IMR-90 (cell line): ENCODE results near the gene COL20A1. TPM values are rescaled to one million over a fixed set of nuclear protein-coding genes. Genes with fewer than 3 reads are reported as not detected.

Experiments used
- ATAC-seq: fragments of 200-7000 bp; cut with Tn5 transposase; 2 replicates; pipeline ENCODE4 v1.9.1; 2020; ENCODE audit warnings: low read depth, mild to moderate bottlenecking, moderate library complexity
- BruUV-seq: library from RNA; stranded (reverse); fragments of 400-500 nt; replicated peaks from 2 replicates; lab custom pipeline; 2021; lab: Mats Ljungman, UMichigan
- CTCF ChIA-PET: fragments of 300-600 bp; formaldehyde crosslinking; extraction: SDS; loops from one replicate; lab custom pipeline; 2021; ENCODE audit warnings: antibody characterized with exemption; lab: Yijun Ruan, JAX
- POLR2A ChIA-PET: fragments of 300-600 bp; sonication (Branson Sonifier 250); formaldehyde crosslinking; loops from one replicate; lab custom pipeline; 2022; ENCODE audit warnings: antibody characterized with exemption; ENCODE audit not compliant: unreplicated experiment; lab: Charles Lee
- DNase-seq: peaks from one replicate; pipeline ENCODE4 v3.0.0; 2013
- H2AFZ ChIP-seq: replicated peaks from 2 replicates; pipeline ENCODE3; 2013; ENCODE audit warnings: low read length, mild to moderate bottlenecking; ENCODE audit not compliant: poor library complexity
- H2AK5ac ChIP-seq: 2 replicates; pipeline ENCODE4 v1.6.1; 2013; ENCODE audit warnings: low read depth, low read length, inconsistent platforms
- H2AK9ac ChIP-seq: replicated peaks from 2 replicates; pipeline ENCODE3; 2013; ENCODE audit warnings: mild to moderate bottlenecking, low read depth, low read length, moderate library complexity; ENCODE audit not compliant: poor library complexity
- H2BK120ac ChIP-seq: 2 replicates; pipeline ENCODE4 v1.6.1; 2013; ENCODE audit warnings: low read depth, low read length, inconsistent platforms
- H2BK15ac ChIP-seq: 3 replicates; pipeline ENCODE4 v1.6.1; 2013; ENCODE audit warnings: low read depth, low read length, inconsistent platforms
- H2BK20ac ChIP-seq: 2 replicates; pipeline ENCODE4 v1.6.1; 2013; ENCODE audit warnings: low read depth, mild to moderate bottlenecking, inconsistent platforms, low read length, moderate library complexity
- H2BK5ac ChIP-seq: 2 replicates; pipeline ENCODE4 v1.6.1; 2013; ENCODE audit warnings: mild to moderate bottlenecking, low read depth, low read length, inconsistent platforms; ENCODE audit not compliant: poor library complexity, severe bottlenecking
- H3K14ac ChIP-seq: replicated peaks from 2 replicates; pipeline ENCODE4 v1.6.1; 2013; ENCODE audit warnings: low read depth, low read length, inconsistent platforms
- H3K18ac ChIP-seq: 2 replicates; pipeline ENCODE4 v1.6.1; 2013; ENCODE audit warnings: low read depth, low read length, control low read depth
- H3K23ac ChIP-seq: 2 replicates; pipeline ENCODE4 v1.6.1; 2013; ENCODE audit warnings: low read depth, low read length, inconsistent platforms
- H3K27ac ChIP-seq: 2 replicates; pipeline ENCODE4 v1.5.1; 2013; ENCODE audit warnings: mild to moderate bottlenecking, control low read depth, low read length; ENCODE audit not compliant: insufficient read depth
- H3K27me3 ChIP-seq: 2 replicates; pipeline ENCODE4 v1.6.1; 2013; ENCODE audit warnings: low read length; ENCODE audit not compliant: control insufficient read depth, insufficient read depth
- H3K36me3 ChIP-seq: 2 replicates; pipeline ENCODE4 v1.6.1; 2013; ENCODE audit warnings: low read length, mixed read lengths; ENCODE audit not compliant: control insufficient read depth, insufficient read depth
- H3K4ac ChIP-seq: 2 replicates; pipeline ENCODE4 v1.6.1; 2013; ENCODE audit warnings: low read depth, low read length, inconsistent platforms
- H3K4me1 ChIP-seq: 2 replicates; pipeline ENCODE4 v1.6.1; 2013; ENCODE audit warnings: low read length, mixed read lengths; ENCODE audit not compliant: control insufficient read depth, insufficient read depth
- H3K4me2 ChIP-seq: 2 replicates; pipeline ENCODE4 v1.6.1; 2013; ENCODE audit warnings: low read depth, mild to moderate bottlenecking, control low read depth, low read length, moderate library complexity
- H3K4me3 ChIP-seq: 2 replicates; pipeline ENCODE4 v1.5.1; 2013; ENCODE audit warnings: low read depth, mild to moderate bottlenecking, control low read depth, low read length, moderate library complexity; ENCODE audit not compliant: insufficient read depth
- H3K56ac ChIP-seq: 2 replicates; pipeline ENCODE4 v1.6.1; 2013; ENCODE audit warnings: low read length, inconsistent platforms; ENCODE audit not compliant: insufficient read depth; ENCODE audit errors: extremely low read depth
- H3K79me1 ChIP-seq, 2 experiments: 2 replicates each; pipeline ENCODE4 v1.6.1; 2013; ENCODE audit warnings: low read length in 2 of 2, inconsistent platforms in 1 of 2, low read depth in 1 of 2
- H3K9ac ChIP-seq: 2 replicates; pipeline ENCODE4 v1.6.1; 2013; ENCODE audit warnings: low read depth, low read length, control low read depth
- H3K9me1 ChIP-seq: 2 replicates; pipeline ENCODE4 v1.6.1; 2013; ENCODE audit warnings: low read length, inconsistent platforms; ENCODE audit not compliant: insufficient read depth
- H3K9me3 ChIP-seq: 2 replicates; pipeline ENCODE4 v1.6.1; 2013; ENCODE audit warnings: low read length; ENCODE audit not compliant: control insufficient read depth, insufficient read depth
- H4K20me1 ChIP-seq: 2 replicates; pipeline ENCODE4 v1.6.1; 2013; ENCODE audit warnings: low read length, inconsistent platforms; ENCODE audit not compliant: insufficient read depth
- H4K5ac ChIP-seq: 2 replicates; pipeline ENCODE4 v1.6.1; 2013; ENCODE audit warnings: mild to moderate bottlenecking, low read depth, low read length, control low read depth
- H4K8ac ChIP-seq, 2 experiments: 2 replicates each; pipeline ENCODE4 v1.6.1; 2013; ENCODE audit warnings: low read depth in 2 of 2, low read length in 2 of 2, control low read depth in 1 of 2, inconsistent platforms in 1 of 2
- H4K91ac ChIP-seq: 2 replicates; pipeline ENCODE4 v1.6.1; 2013; ENCODE audit warnings: low read depth, low read length, inconsistent platforms; ENCODE audit not compliant: insufficient read depth
- CEBPB ChIP-seq: IDR thresholded peaks from 2 replicates; pipeline ENCODE4 v1.6.1; 2012; ENCODE audit warnings: low read depth, low read length, improper control_type of control experiment
- CHD1 ChIP-seq: IDR thresholded peaks from 2 replicates; pipeline ENCODE4 v1.6.1; 2012; ENCODE audit warnings: low read depth, low read length, improper control_type of control experiment
- CTCF ChIP-seq: conservative IDR thresholded peaks from 2 replicates; pipeline ENCODE4 v1.5.1; 2012; ENCODE audit warnings: mild to moderate bottlenecking, low read depth, low read length, improper control_type of control experiment
- ELK1 ChIP-seq: fragments of 150-350 bp; IDR thresholded peaks from 2 replicates; pipeline ENCODE4 v1.6.1; 2016; ENCODE audit warnings: low read depth, mild to moderate bottlenecking, low read length, moderate library complexity, borderline replicate concordance
- FOS ChIP-seq: fragments of 150-350 bp; IDR thresholded peaks from 2 replicates; pipeline ENCODE4 v1.6.1; 2016; ENCODE audit warnings: low read depth, low read length
- MAFK ChIP-seq: IDR thresholded peaks from 2 replicates; pipeline ENCODE4 v1.6.1; 2012; ENCODE audit warnings: low read depth, low read length, improper control_type of control experiment
- MAZ ChIP-seq: IDR thresholded peaks from 2 replicates; pipeline ENCODE4 v1.6.1; 2012; ENCODE audit warnings: low read depth, mild to moderate bottlenecking, low read length, improper control_type of control experiment, moderate library complexity, borderline replicate concordance
- MXI1 ChIP-seq: IDR thresholded peaks from 2 replicates; pipeline ENCODE4 v1.6.1; 2012; ENCODE audit warnings: low read depth, mild to moderate bottlenecking, low read length, moderate library complexity, borderline replicate concordance
- NFE2L2 ChIP-seq: fragments of 150-350 bp; IDR thresholded peaks from 2 replicates; pipeline ENCODE4 v1.6.1; 2016; ENCODE audit warnings: low read depth, mild to moderate bottlenecking, low read length
- POLR2A ChIP-seq: IDR thresholded peaks from 2 replicates; pipeline ENCODE4 v1.6.1; 2012; ENCODE audit warnings: mild to moderate bottlenecking, low read depth, low read length
- RAD21 ChIP-seq: IDR thresholded peaks from 2 replicates; pipeline ENCODE4 v1.6.1; 2012; ENCODE audit warnings: low read length, improper control_type of control experiment
- RCOR1 ChIP-seq: IDR thresholded peaks from 2 replicates; pipeline ENCODE4 v1.6.1; 2012; ENCODE audit warnings: mild to moderate bottlenecking, low read length, improper control_type of control experiment; ENCODE audit not compliant: insufficient replicate concordance
- RFX5 ChIP-seq: IDR thresholded peaks from 2 replicates; pipeline ENCODE4 v1.8.0; 2012; ENCODE audit warnings: low read depth, mild to moderate bottlenecking, low read length, moderate library complexity
- SMC3 ChIP-seq: fragments of 150-350 bp; IDR thresholded peaks from 2 replicates; pipeline ENCODE4 v1.6.1; 2016; ENCODE audit warnings: low read depth, mild to moderate bottlenecking, antibody characterized with exemption, low read length, moderate library complexity
- USF2 ChIP-seq: fragments of 150-350 bp; IDR thresholded peaks from 2 replicates; pipeline ENCODE4 v1.6.1; 2017; ENCODE audit warnings: mild to moderate bottlenecking, antibody characterized with exemption, low read length, low read depth
- WGBS, 2 experiments: methylation state at CpG; one replicate each; pipeline versions ENCODE4 v1.1.5 to v1.1.7; 2013; ENCODE audit warnings: missing lambda C conversion rate in 2 of 2; ENCODE audit not compliant: insufficient read length in 1 of 2; ENCODE audit errors: extremely low coverage in 2 of 2; 5-methylcytosine and 5-hydroxymethylcytosine counted together
- dilution Hi-C: fragments of 300-500 bp; cut with HindIII; formaldehyde crosslinking; loops from one replicate; pipeline ENCODE4 v1.14.3; 2018; ENCODE audit warnings: low sequenced_read_pairs; ENCODE audit not compliant: unreplicated experiment
- in situ Hi-C: fragments of 300-500 bp; cut with MboI; formaldehyde crosslinking; loops from 3 replicates; pipeline ENCODE4 v1.14.3; 2019; ENCODE audit warnings: low sequenced_read_pairs, inconsistent platforms, mixed read lengths
- intact Hi-C: fragments of 100-400 bp; cut with micrococcal nuclease; formaldehyde crosslinking; loops from 2 replicates; pipeline ENCODE4 v1.10.0; 2022
- polyA plus RNA-seq, 3 experiments: library from polyadenylated mRNA; depleted of rRNA; stranded (reverse); fragments of >200 nt; gene quantifications; 2 replicates each; pipeline ENCODE4 v1.2.3, GENCODE V29; 2012; ENCODE audit warnings: low replicate concordance in 1 of 3
- total RNA-seq: library from RNA; depleted of rRNA; stranded (reverse); fragments of >200 nt; gene quantifications from 2 replicates; pipeline ENCODE4 v1.2.3, GENCODE V29; 2012

COL20A1 gene
- total and polyA plus RNA-seq, 2 of the 4 experiments (the other 2 are of a cell fraction): not detected

GRCh38 chr20:63359164-63359934 is 66.4 kb downstream of the COL20A1 start:
- H3K56ac ChIP-seq: no peak overlapping the region
- DNase-seq (no peak), ATAC-seq (no peak)
- H3K4me1 ChIP-seq: no peaks in the 10 kb centered on the region
- H3K27ac ChIP-seq: no peak overlapping the region
- no peaks in the 10 kb centered on the region for H4K20me1 ChIP-seq
- H2AK9ac ChIP-seq: no peak overlapping the region
- intact Hi-C loops: no loop called here
- H2AFZ ChIP-seq: no peak overlapping the region
- H4K5ac ChIP-seq: no peak overlapping the region
- in situ Hi-C loops: no loop called here
- H3K18ac ChIP-seq: no peak overlapping the region
- no peak overlapping the region for H2BK20ac ChIP-seq
- ChIA-PET POLR2A (interaction anchor here (0.5 kb wide), 1 partner anchor 161 kb away, joined by 7 read pairs; no protein-coding TSS in a partner anchor), CTCF (no interaction called here)
- H4K8ac ChIP-seq: no peak overlapping the region
- H3K27me3 ChIP-seq: peaks cover 36% of the 10 kb centered on the region
- H3K79me1 ChIP-seq: no peaks in the 10 kb centered on the region
- H3K4me2 ChIP-seq: no peak overlapping the region
- dilution Hi-C loops: no loop called here
- H3K4ac ChIP-seq: no peak overlapping the region
- H2BK15ac ChIP-seq: no peak overlapping the region
- H2BK120ac ChIP-seq: no peak overlapping the region
- no peak overlapping the region for H3K14ac ChIP-seq
- no peaks in the 10 kb centered on the region for H3K9me3 ChIP-seq
- H2AK5ac ChIP-seq: no peak overlapping the region
- WGBS, 2 experiments: 80% methylated on average over 26 of the region's 42 CpGs; no CpG with 5 or more reads in 1 of the 2 experiments
- H3K9ac ChIP-seq: no peak overlapping the region
- H4K91ac ChIP-seq: no peak overlapping the region
- H2BK5ac ChIP-seq: no peak overlapping the region
- H3K23ac ChIP-seq: no peak overlapping the region
- H3K4me3 ChIP-seq: no peak overlapping the region
- BruUV-seq: no TSS peak
- no peaks in the 10 kb centered on the region for H3K9me1 ChIP-seq
- H3K36me3 ChIP-seq: no peaks in the 10 kb centered on the region
- TF ChIP-seq ELK1 (no peak), MAFK (no peak), POLR2A (no peak), CTCF (no peak), MAZ (no peak), CHD1 (no peak), MXI1 (no peak), NFE2L2 (no peak), SMC3 (no peak), RCOR1 (no peak), FOS (no peak), CEBPB (no peak), USF2 (no peak), RFX5 (no peak), RAD21 (no peak)
